Uterus (tissue), 4 donors: ENCODE results near the gene BCL7C. TPM values are rescaled to one million over a fixed set of nuclear protein-coding genes. Genes with fewer than 3 reads are reported as not detected.

Source experiments
- DNase-seq, 2 donors: peaks; one replicate each; pipeline ENCODE4 v3.0.0-alpha.2; 2019 to 2020
- H3K27ac ChIP-seq, 2 donors: fragments of 200-600 bp; sonication (generic); 1 replicate in 1 of 2; 2 replicates in 1 of 2; pipeline ENCODE4 v1.5.1; 2016 to 2018
- H3K27me3 ChIP-seq, 2 donors: fragments of 200-600 bp; sonication (generic); one replicate each; pipeline ENCODE4 v1.5.1; 2018 to 2019; ENCODE audit warnings: control low read depth in 1 of 2
- H3K36me3 ChIP-seq, 2 donors: fragments of 200-600 bp; sonication (generic); one replicate each; pipeline ENCODE4 v1.5.1; 2019; ENCODE audit warnings: control low read depth in 1 of 2
- H3K4me1 ChIP-seq, 2 donors: fragments of 200-600 bp; sonication (generic); one replicate each; pipeline ENCODE4 v1.5.1; 2018 to 2019; ENCODE audit warnings: control low read depth in 1 of 2
- H3K4me3 ChIP-seq, 2 donors: fragments of 200-600 bp; sonication (generic); 1 replicate in 1 of 2; 2 replicates in 1 of 2; pipeline ENCODE4 v1.5.1; 2018 to 2019; ENCODE audit warnings: mild to moderate bottlenecking in 1 of 2
- H3K9me3 ChIP-seq, 2 donors: fragments of 200-600 bp; sonication (generic); one replicate each; pipeline ENCODE4 v1.5.1; 2019; ENCODE audit warnings: control low read depth in 1 of 2
- CTCF ChIP-seq, 4 experiments: fragments of 200-600 bp in 2 of 4; fragments of 450-650 bp in 2 of 4; sonication (generic) in 2 of 4; IDR thresholded peaks; one replicate each; pipeline ENCODE4 v1.5.1; 2016 to 2019; ENCODE audit warnings: antibody characterized with exemption in 4 of 4, mild to moderate bottlenecking in 2 of 4, moderate library complexity in 1 of 4
- POLR2A ChIP-seq, 2 donors: fragments of 450-650 bp; IDR thresholded peaks; one replicate each; pipeline ENCODE4 v1.6.1; 2016; ENCODE audit warnings: antibody characterized with exemption in 2 of 2, mild to moderate bottlenecking in 1 of 2, moderate library complexity in 1 of 2
- intact Hi-C: fragments of 100-400 bp; cut with DNase I; formaldehyde crosslinking; loops from one replicate; pipeline ENCODE4 v1.15.1; 2023; ENCODE audit warnings: low total_unique reads
- total RNA-seq, 4 donors: library from RNA; depleted of rRNA in 3 of 4; stranded (reverse); fragments of >200 nt in 3 of 4; gene quantifications; one replicate each; pipeline versions ENCODE4 v1.1.0 to v1.2.4, GENCODE V29; 2014 to 2023
- donor health status: DM: yes; HTN: yes; CAD: no.

Gene BCL7C
- total RNA-seq, 4 donors from 2014 or later, result 16.5 to 44.8 (median 35.2) TPM

- no peak for DNase-seq
- Histone ChIP-seq H3K27me3 (no peaks in the 10 kb centered on the region), H3K4me3 (no peak overlapping the region), H3K36me3 (no peaks in the 10 kb centered on the region), H3K27ac (no peak overlapping the region), H3K4me1 (no peaks in the 10 kb centered on the region), H3K9me3 (no peaks in the 10 kb centered on the region)
- intact Hi-C loops, result no loop called here
- TF ChIP-seq POLR2A (IDR thresholded peaks at IDR 0.05) (no peak), CTCF (IDR thresholded peaks at IDR 0.05) (no peak)
Measured at GRCh38 chr16:30850246-30850645, 43.6 kb downstream of the BCL7C start.

GRCh38 chr16:30846649-30847402, 47.1 kb downstream of the BCL7C start:
- H3K9me3 ChIP-seq, result no peaks in the 10 kb centered on the region
- H3K27me3 ChIP-seq, result no peaks in the 10 kb centered on the region
- no peak overlapping the region for H3K27ac ChIP-seq
- H3K4me3 ChIP-seq, result no peak overlapping the region
- DNase-seq, result no peak
- intact Hi-C loops, result loop anchor here (5.0 kb wide), 1 partner anchor 70 kb away; no protein-coding TSS in a partner anchor
- no peaks in the 10 kb centered on the region for H3K4me1 ChIP-seq
- no peak for TF ChIP-seq POLR2A (IDR thresholded peaks at IDR 0.05)
- no peak for TF ChIP-seq CTCF (IDR thresholded peaks at IDR 0.05)
- H3K36me3 ChIP-seq, result no peaks in the 10 kb centered on the region

- intact Hi-C loops, result loop anchor here (5.0 kb wide), 1 partner anchor 72 kb away; no protein-coding TSS in a partner anchor
- H3K9me3 ChIP-seq, result no peaks in the 10 kb centered on the region
- TF ChIP-seq CTCF (IDR thresholded peaks at IDR 0.05) (peak; percentile 77 to 93 (median 89)), POLR2A (IDR thresholded peaks at IDR 0.05) (no peak)
- peak; percentile 66 to 87 for DNase-seq
- no peaks in the 10 kb centered on the region for H3K4me1 ChIP-seq
- no peak overlapping the region for H3K4me3 ChIP-seq
- H3K27ac ChIP-seq, result peak overlapping the region; percentile 24 to 40
- no peaks in the 10 kb centered on the region for H3K27me3 ChIP-seq
- no peaks in the 10 kb centered on the region for H3K36me3 ChIP-seq
Measured at GRCh38 chr16:30844671-30845449, 49.0 kb downstream of the BCL7C start.

GRCh38 chr16:30844346-30844670, 49.6 kb downstream of the BCL7C start:
- intact Hi-C loops, result no loop called here
- H3K9me3 ChIP-seq, result no peaks in the 10 kb centered on the region
- no peaks in the 10 kb centered on the region for H3K4me1 ChIP-seq
- H3K4me3 ChIP-seq, result no peak overlapping the region
- H3K27me3 ChIP-seq, result no peaks in the 10 kb centered on the region
- no peak for TF ChIP-seq POLR2A (IDR thresholded peaks at IDR 0.05)
- TF ChIP-seq CTCF (IDR thresholded peaks at IDR 0.05), result no peak
- no peaks in the 10 kb centered on the region for H3K36me3 ChIP-seq
- DNase-seq, result no peak
- H3K27ac ChIP-seq, result no peak overlapping the region

GRCh38 chr16:30843501-30843900, 50.4 kb downstream of the BCL7C start:
- Histone ChIP-seq H3K27me3 (no peaks in the 10 kb centered on the region), H3K4me3 (no peak overlapping the region), H3K36me3 (no peaks in the 10 kb centered on the region), H3K9me3 (no peaks in the 10 kb centered on the region), H3K4me1 (no peaks in the 10 kb centered on the region), H3K27ac (no peak overlapping the region)
- DNase-seq, result no peak
- intact Hi-C loops, result no loop called here
- TF ChIP-seq CTCF (IDR thresholded peaks at IDR 0.05) (no peak), POLR2A (IDR thresholded peaks at IDR 0.05) (no peak)
